GM20000 (cell line): ENCODE measurements around the gene SF3B2.

Experiments used
- DNase-seq: peaks from one replicate; pipeline ENCODE4 v3.0.0; 2012; ENCODE audit warnings: low spot score
- TF ChIP-seq, protein P1 (sequence below): IDR thresholded peaks from 2 replicates; pipeline ENCODE4 v1.5.1; 2012; ENCODE audit warnings: mild to moderate bottlenecking, control low read depth; ENCODE audit errors: extremely low read depth, missing control alignments

The SF3B2 gene

GRCh38 chr11:66012946-66013761 lies 39.0 kb upstream of the SF3B2 start:
- TF ChIP-seq, protein P1, sequence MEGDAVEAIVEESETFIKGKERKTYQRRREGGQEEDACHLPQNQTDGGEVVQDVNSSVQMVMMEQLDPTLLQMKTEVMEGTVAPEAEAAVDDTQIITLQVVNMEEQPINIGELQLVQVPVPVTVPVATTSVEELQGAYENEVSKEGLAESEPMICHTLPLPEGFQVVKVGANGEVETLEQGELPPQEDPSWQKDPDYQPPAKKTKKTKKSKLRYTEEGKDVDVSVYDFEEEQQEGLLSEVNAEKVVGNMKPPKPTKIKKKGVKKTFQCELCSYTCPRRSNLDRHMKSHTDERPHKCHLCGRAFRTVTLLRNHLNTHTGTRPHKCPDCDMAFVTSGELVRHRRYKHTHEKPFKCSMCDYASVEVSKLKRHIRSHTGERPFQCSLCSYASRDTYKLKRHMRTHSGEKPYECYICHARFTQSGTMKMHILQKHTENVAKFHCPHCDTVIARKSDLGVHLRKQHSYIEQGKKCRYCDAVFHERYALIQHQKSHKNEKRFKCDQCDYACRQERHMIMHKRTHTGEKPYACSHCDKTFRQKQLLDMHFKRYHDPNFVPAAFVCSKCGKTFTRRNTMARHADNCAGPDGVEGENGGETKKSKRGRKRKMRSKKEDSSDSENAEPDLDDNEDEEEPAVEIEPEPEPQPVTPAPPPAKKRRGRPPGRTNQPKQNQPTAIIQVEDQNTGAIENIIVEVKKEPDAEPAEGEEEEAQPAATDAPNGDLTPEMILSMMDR, result no peak
- DNase-seq, result peak; percentile 25

DNA sequence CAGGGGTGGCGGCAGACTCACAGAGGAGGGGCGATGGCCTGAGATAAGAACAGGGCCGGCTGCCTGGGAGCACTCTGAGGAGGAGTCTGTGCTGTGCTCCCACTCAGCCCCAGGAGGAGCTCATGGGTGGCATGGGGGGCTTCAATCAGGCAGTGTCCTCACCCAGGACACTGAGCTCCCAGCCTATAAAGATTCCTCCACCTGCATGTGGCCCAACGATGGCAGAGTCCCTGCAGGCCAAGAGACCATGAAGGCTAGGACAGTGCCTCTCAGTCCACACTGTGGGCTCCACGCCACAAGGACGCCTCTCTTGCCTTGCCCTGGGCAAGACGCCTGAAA lies 38.4 kb upstream of the SF3B2 start:
- DNase-seq, result no peak
- TF ChIP-seq, protein P1, result no peak

DNA sequence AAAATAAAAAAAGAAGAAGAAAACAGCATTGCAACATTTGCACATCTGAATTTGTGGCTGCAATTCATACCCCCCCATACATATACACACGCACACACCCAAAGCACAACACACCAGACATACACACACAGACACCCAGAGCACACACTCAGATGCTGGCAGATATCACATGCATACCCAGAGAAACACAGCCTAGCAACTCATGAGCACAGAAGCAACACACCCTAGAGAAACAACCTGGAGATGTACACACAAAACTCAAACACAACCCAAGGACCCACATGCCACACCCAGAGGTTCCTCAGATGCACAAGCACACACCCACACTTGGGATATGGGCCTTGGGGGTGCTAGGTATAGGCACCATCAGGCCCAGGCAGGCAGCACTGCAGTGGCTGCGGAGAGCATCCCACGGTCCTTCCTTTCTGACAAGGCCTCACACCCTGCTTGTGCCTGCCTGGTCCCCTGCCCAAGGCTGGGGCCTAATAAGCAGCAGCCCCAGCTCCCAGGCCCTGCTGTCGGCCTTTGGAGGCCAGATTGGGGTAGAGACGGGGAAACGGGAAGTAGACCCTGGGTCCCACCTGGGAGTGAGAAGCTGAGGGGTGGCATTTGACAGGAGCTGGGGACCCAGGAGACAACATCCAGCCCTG lies 37.2 kb upstream of the SF3B2 start:
- DNase-seq, result peak; percentile 14
- TF ChIP-seq, protein P1, result no peak

DNA sequence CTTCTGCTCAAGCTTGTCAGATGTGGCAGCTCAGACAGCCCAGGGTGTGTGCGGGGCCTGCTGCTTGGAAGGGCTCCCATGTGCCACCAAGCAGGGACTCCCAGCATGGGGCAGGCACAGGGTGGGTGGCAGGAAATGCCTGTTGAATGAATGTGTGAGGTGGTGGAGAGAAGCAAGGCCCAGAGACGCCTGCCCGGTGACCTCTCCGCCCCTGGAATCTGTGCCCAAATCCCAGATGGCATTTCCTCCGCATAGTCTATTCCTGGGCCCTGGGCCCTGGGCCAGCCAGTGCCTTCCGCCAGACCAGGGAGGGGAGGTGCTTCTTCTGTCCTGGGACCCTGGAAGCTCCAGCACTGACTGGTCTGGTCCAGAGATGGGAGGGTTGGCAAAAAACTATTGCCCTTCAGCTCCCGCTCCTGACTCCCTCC lies 36.7 kb upstream of the SF3B2 start:
- TF ChIP-seq, protein P1, result no peak

GRCh38 chr11:66015936-66016792 lies 36.0 kb upstream of the SF3B2 start:
- no peak for DNase-seq

More for the DNA sequence above, 36.7 kb upstream of the SF3B2 start:
- no peak for DNase-seq

DNA sequence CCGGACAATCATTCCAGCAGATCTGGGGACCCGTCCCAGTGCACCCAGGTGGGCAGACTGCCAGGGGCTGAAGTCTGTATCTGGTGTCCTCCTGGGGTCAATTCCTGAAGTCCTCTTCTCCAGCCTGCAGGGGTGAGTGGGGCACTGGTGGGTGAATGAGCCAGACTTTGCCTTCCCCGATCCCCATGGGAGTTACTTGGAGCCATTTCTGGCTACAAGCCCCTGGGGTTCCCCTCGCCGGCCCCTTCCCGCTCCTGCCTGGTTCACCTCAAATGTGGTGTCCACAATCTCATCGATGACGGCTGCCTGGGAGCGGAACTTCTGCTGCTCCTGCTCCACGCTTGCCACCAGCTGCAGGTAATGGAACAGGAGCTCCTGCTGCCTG lies 35.4 kb upstream of the SF3B2 start:
- no peak for DNase-seq
- TF ChIP-seq, protein P1, result no peak

More at GRCh38 chr11:66015936-66016792, 36.0 kb upstream of the SF3B2 start:
- TF ChIP-seq, protein P1, result no peak

DNA sequence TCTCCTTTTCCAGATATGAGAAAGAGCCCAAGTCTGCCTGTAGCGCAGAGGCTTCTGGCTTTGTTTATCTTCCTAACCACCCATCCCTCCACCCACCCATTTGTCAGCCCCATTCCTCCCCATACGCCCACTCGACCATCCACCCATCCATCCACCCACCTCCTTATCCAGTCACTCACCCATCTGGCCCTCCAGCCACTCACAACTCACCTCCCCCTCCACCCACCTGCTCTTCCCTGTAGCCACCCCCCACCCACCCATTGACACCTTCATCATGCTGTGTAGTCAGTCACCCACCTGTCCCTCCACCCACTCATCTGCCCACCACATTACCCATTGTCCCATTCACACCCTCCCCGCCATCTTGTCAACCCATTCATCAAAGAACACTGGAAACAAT lies 34.8 kb upstream of the SF3B2 start:
- DNase-seq, result no peak
- TF ChIP-seq, protein P1, result no peak
